ENCODE data around the gene POLR2H. TPM values are rescaled to one million over a fixed set of nuclear protein-coding genes. Genes with fewer than 3 reads are reported as not detected.

POLR2H gene
- total RNA-seq, 2 donors from 2014 or later, result 156 to 183 TPM

DNA sequence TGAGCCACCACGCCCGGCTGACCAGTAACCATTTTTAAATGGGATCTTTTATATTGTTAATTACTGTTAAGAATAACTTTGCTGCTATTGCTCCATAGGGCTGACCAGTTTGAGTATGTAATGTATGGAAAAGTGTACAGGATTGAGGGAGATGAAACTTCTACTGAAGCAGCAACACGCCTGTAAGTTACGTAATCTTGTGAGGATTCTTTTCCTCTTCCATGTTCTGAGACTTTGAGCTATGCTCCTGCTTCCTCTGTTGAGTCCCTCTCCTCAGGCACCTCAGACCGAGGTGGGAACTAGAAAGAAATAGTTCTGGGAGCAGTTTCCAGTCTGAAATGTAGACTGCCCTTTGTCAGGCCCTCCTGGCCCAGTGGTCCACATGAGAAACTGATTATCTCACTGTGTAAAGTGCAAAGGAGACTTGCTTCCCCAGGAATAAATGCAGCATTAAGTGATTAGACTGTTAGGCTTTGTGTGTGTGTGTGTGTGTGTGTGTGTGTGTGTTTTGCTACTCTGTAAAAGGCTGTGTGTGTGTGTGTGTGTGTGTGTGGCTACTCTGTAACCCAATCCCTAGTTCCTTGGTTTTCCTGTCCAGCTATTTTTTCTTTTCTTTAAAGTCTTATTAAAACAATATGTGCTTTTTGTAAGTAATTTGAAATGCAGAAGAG, 5.2 kb downstream of the POLR2H start:
- Mint-ChIP-seq H3K4me3 (no peak overlapping the region), H3K36me3 (ENCODE audit: low read depth) (peaks cover 78% of the 10 kb centered on the region), H3K4me1 (peaks cover 14% of the 10 kb centered on the region), H3K9me3 (no peaks in the 10 kb centered on the region), H3K27ac (no peak overlapping the region), H3K27me3 (no peaks in the 10 kb centered on the region)
- no peak for ATAC-seq (replicated peaks)

DNA sequence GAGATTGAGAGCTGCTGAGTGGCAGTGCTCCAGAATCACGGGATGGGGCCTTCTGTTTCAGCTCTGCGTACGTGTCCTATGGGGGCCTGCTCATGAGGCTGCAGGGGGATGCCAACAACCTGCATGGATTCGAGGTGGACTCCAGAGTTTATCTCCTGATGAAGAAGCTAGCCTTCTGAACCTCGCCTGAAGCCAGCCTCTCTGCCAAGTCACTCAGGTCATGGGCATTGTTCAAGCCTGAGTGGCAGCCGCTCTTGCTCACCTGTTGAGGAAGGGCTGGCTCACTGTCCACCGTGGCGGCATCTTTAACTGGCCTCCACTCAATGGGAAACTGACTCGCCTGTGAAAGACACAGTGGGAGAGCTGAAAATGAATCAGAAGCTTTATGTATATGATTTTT, 6.6 kb downstream of the POLR2H start:
- Mint-ChIP-seq H3K4me3 (no peak overlapping the region), H3K4me1 (peaks cover 15% of the 10 kb centered on the region), H3K36me3 (ENCODE audit: low read depth) (peaks cover 77% of the 10 kb centered on the region), H3K27ac (no peak overlapping the region), H3K9me3 (no peaks in the 10 kb centered on the region), H3K27me3 (no peaks in the 10 kb centered on the region)
- no peak for ATAC-seq (replicated peaks)

DNA sequence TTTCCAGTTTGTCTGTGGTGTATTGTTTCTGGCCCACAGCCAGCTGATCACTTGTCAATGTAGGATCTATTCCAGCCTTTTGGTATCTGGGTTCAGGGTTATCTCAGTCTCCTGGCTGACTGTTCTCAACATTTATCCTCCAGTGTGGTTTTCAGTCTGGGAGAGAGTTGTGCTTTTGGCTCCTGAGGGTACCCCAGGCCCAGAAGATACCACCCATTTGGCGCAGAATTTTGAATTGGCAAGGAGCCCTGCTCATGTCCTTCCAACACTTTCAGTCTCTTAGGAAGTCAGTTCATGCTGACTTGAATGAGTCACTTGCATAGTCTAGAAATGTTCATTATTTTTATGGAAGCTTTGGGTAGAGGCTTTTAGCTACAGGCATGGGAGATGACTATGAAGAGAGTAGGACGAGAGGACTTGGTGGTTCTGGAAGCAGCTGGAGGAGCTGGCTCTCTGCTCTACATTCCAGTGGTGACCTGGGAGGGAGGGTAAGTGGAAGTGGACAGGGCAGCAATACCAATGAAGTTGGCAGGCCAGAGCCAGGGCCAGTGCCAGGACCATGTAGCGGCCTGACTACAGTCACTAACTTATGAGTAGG, 7.2 kb downstream of the POLR2H start:
- no peaks in the 10 kb centered on the region for H3K27me3 Mint-ChIP-seq
- no peaks in the 10 kb centered on the region for H3K9me3 Mint-ChIP-seq
- H3K27ac Mint-ChIP-seq, result peak overlapping the region; percentile 1
- H3K4me1 Mint-ChIP-seq, result peaks cover 15% of the 10 kb centered on the region
- no peak overlapping the region for H3K4me3 Mint-ChIP-seq
- no peak for ATAC-seq (replicated peaks)
- peaks cover 71% of the 10 kb centered on the region for H3K36me3 Mint-ChIP-seq (ENCODE audit: low read depth)

DNA sequence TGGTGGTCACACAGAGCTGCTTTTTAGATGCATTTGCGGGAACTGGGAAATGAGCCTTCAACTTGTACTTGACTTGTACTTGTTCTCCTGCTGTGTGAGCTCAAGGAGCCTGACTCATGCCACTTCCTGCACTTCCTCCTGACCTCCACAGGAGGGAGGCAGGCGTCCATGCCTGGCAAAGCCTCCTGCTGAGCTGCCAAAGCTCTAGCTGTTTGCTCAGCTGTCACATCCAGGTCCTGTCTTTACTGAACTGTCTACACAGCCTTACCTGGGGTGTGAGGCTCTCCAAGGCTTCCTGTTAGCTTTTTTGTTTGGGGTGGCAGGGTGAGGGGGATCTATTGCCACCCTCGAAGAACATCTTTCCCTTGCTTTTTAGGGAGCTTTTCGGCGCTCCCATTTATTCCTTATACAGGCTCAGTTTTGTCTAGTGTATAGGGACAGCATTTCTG, 10.1 kb downstream of the POLR2H start:
- H3K36me3 Mint-ChIP-seq (ENCODE audit: low read depth), result peaks cover 42% of the 10 kb centered on the region
- peak; percentile 88 for ATAC-seq (replicated peaks)
- H3K27me3 Mint-ChIP-seq, result peaks cover 4% of the 10 kb centered on the region
- H3K27ac Mint-ChIP-seq, result peak overlapping the region; percentile 71
- H3K9me3 Mint-ChIP-seq, result no peaks in the 10 kb centered on the region
- H3K4me1 Mint-ChIP-seq, result peaks cover 4% of the 10 kb centered on the region
- no peak overlapping the region for H3K4me3 Mint-ChIP-seq

DNA sequence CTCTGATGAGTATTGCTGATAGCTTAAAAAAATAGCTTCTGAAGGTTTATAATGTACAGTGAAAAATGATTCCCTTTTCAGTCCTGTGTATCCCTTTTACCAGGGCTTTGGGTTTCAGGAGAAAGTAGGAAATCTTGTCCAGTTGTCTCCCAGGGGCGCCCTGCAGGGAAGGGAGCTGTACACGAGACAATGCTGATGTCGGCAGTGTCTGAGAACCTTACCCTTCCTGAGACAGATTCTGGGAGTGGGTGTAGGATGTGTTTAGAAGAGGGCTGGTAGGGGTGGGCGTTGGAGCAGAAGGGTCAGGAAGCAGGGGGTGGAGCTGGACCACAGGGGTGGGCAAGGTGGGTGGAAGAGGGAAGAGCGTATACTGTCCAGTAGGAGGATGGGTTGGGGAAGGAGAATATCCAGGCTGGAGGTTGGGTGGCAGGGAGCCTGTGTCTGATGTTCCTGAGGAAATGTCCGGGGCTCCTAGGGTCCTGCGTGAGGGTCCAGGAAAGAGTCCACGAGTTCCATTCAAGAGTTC, 10.8 kb downstream of the POLR2H start:
- Mint-ChIP-seq H3K27me3 (peaks cover 9% of the 10 kb centered on the region), H3K36me3 (ENCODE audit: low read depth) (peaks cover 34% of the 10 kb centered on the region), H3K27ac (no peak overlapping the region), H3K4me3 (no peak overlapping the region), H3K9me3 (no peaks in the 10 kb centered on the region), H3K4me1 (peaks cover 4% of the 10 kb centered on the region)
- ATAC-seq (replicated peaks), result no peak

DNA sequence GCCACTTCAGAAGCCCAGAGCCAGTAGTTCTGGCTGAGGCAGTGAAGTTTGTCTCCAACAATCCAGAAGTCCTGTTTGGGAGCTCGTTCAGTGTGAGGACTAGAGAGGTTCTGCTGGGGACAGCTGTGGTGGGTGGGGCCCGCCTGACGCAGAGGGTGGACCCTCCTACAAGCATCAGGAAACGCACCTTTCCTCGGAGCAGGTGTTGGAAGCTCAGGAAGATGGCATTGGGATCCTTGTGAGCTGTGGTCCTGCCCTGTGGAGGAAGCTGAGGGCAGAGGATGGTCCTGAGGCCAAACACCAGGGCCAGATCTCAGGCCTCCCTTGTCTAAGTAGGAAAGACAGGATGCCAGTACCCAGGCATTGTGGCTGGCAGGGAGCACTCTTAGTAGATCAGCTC, 11.4 kb downstream of the POLR2H start:
- ATAC-seq (replicated peaks), result no peak
- Mint-ChIP-seq H3K36me3 (ENCODE audit: low read depth) (peaks cover 29% of the 10 kb centered on the region), H3K9me3 (no peaks in the 10 kb centered on the region), H3K27me3 (peaks cover 15% of the 10 kb centered on the region), H3K4me1 (peaks cover 4% of the 10 kb centered on the region), H3K27ac (no peak overlapping the region), H3K4me3 (no peak overlapping the region)

DNA sequence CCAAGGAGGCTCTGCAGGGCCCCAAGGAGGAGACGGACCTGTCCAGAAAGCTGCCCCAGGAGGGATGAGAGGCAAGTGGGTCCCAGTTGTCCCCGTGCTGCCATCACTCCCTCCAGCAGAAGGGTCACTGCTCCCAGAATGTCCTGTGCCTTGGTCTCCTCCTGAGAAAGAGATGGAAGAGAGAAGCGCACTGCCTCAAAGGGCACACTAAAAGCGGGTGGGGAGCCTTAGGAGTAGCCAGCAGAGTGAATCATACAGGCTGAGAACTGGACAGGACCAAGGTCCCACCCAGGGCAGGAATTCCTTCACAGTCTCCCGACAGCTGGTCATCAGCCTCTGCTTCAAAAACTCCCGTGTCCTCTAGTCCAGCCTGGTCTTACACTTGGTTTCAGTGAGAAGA, 11.9 kb downstream of the POLR2H start:
- Mint-ChIP-seq H3K36me3 (ENCODE audit: low read depth) (peaks cover 24% of the 10 kb centered on the region), H3K27me3 (peaks cover 18% of the 10 kb centered on the region), H3K4me3 (no peak overlapping the region), H3K4me1 (peaks cover 4% of the 10 kb centered on the region), H3K27ac (no peak overlapping the region), H3K9me3 (no peaks in the 10 kb centered on the region)
- no peak for ATAC-seq (replicated peaks)

DNA sequence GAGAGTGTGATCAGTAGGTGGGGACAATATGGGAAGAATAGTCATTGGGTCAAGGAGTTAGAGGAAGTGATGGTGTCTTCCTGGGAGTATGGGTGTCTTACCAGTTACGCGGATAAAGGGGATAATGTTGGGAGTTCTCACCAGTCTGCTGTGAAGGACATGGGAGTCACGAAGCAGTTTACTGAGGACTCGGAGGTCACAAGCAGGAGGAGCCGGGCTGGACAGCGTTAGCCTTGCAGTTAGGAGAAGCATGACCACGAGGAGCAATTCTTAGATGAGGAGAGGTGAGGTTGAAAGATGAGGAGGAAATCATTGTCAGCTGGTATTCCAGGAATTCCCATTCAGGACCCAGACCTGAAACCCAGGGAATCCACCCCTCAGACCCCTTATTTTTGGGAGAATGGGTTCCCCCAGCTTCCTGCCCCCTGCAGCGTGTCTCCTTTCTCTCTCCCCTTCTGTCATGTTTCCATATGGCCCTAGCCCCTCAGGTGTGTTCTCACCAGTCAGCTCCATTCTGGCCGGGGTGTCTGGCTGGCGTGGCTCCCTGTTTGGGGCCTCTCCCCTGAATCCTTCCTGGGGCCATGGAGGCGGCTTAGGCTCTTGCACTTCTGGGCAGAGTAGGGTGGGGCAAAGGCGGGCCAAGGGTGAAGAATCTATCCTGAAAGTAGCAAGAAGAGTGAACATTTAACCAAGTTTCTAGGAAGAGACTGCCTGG, 14.4 kb downstream of the POLR2H start:
- no peak for ATAC-seq (replicated peaks)
- Mint-ChIP-seq H3K4me1 (peaks cover 4% of the 10 kb centered on the region), H3K27ac (no peak overlapping the region), H3K9me3 (no peaks in the 10 kb centered on the region), H3K27me3 (peaks cover 31% of the 10 kb centered on the region), H3K36me3 (ENCODE audit: low read depth) (peaks cover 1% of the 10 kb centered on the region), H3K4me3 (no peak overlapping the region)

DNA sequence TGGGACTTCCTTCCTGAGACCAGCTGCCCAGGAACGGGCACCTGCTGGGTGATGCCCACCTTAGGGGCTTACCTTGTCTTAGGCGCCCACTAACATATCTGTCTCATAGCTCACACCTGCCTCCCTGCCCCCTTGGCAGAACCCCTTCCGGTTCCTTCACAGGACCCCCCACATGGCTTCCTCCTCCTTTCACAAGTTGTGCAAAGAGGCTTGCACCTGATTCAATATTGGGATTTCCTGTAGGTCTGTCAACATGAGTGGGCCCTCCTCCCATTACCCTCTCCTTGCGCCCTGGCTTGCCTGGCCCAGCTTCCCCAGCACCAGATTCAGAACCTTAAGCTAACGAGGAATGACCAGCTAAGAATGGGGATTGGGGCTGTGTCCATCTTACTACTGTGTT, 15.9 kb downstream of the POLR2H start:
- no peak overlapping the region for H3K4me3 Mint-ChIP-seq

DNA sequence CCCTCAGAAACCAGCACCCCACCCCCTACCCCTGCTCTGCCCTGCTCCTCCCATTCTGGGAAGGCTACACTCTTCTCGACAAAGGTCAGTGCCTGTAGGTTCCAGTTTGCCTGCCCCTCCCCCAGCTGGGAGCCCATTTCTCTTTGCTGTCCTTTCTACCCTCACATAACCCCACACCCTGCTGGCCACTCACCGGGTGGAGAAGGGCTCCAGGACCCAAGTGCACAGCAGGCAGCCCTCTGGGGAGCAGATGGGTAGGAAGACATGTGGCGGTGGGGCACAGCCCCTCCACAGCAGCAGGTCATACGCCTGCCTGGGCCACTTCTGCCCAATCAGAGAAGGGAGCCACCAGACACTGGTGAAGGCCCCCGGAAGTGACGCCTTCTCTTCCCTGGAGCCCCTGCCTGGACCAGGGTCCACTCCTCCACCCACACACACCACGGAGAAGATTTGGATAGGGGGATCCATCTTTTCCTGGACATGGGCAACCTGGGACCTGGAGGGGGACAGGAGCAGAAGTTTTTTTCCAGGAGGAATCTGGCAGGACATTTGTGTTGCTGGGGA, 16.5 kb downstream of the POLR2H start, which contains the start of gene THPO:
THPO (minus strand) TSS at position 326 of the 564 bp plus-strand sequence. CDS start 1,948 bp downstream, outside the sequence.
- no peak for ATAC-seq (replicated peaks)
- Mint-ChIP-seq H3K9me3 (no peaks in the 10 kb centered on the region), H3K27me3 (peaks cover 44% of the 10 kb centered on the region), H3K27ac (no peak within 1 kb of the TSS), H3K4me1 (no peaks in the 10 kb centered on the region), H3K4me3 (peak within 1 kb of the TSS; percentile 69), H3K36me3 (ENCODE audit: low read depth) (no peaks in the 10 kb centered on the region)

More for the DNA sequence above, 15.9 kb downstream of the POLR2H start:
- Mint-ChIP-seq H3K9me3 (no peaks in the 10 kb centered on the region), H3K27me3 (peaks cover 38% of the 10 kb centered on the region), H3K27ac (no peak overlapping the region), H3K4me1 (no peaks in the 10 kb centered on the region), H3K36me3 (ENCODE audit: low read depth) (no peaks in the 10 kb centered on the region)
- ATAC-seq (replicated peaks), result no peak

DNA sequence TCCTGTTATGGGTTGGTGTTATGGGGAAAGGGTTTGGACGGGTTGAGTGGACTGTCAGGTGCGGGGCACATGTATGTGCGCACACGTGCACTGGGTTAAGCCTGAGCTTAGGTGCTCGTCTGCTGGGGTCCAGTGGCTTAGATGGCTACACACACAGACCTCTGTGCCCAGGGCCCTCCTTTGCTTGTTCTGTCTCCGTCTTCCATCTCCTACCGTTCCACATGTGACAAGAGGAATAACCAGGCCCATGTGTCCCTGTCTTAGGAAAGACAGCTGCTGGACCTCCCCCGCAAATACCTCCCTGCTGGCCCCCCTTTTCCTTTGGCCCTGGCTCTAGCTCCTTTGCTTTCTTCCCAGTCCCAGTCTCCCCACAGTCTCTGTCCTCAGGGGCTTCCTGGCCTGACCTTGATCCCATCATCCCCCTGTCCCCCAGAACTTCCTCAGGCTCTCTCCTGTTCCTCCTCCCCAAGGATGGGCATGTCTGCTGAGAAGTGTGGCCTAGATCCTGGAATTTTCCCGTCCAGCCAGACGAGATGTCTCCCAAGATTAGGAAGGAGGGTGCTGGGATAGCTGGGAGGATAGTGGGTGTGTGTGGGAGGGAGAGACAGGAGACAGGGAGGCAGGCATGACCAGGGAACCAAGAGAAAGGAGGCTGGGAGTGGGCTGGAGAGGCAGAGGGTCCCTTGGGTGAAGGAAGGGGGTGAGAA, 17.3 kb downstream of the POLR2H start:
- Mint-ChIP-seq H3K36me3 (ENCODE audit: low read depth) (no peaks in the 10 kb centered on the region), H3K27ac (no peak overlapping the region), H3K9me3 (no peaks in the 10 kb centered on the region), H3K27me3 (peaks cover 44% of the 10 kb centered on the region), H3K4me3 (peak overlapping the region; percentile 69), H3K4me1 (no peaks in the 10 kb centered on the region)
- no peak for ATAC-seq (replicated peaks)

DNA sequence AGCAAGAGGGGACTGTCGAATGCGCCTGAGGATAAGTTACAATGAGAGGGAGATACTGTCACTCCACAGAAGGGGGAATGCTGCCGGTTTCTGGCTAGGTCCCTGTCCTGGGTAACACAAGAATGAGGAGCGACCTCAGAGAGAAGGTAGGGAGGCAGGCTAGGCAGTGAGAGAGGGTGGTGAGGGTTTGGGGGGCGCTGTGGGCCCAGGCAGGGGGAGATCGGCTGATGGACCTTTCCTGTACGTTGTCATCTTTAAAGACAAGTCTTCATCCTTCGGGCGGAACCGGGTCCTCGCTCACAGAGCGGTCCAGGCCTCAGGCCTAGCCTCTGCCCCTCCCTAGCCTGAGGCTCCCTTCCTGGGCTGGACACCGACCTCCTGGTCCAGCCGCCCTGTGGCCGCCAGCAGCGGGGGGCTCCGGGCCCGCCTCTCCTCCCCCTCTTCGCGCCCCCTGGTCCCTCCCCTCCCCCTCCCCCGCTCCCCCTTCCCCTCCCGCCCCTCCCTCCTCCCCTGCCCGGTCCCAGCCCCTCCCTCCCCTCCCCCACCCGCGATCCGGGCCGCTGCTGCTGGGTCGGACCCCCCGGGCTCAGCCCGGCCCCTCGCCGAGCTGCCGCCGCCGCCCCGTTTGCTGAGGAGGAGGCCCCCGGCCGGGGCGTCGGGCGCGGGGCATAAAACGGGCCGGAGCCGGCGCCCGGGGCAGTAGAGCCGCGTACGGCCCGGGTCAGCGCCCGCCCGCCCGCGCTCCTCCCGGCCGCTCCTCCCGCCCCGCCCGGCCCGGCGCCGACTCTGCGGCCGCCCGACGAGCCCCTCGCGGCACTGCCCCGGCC, 18.1 kb downstream of the POLR2H start, which contains the start of gene CHRD:
CHRD (plus strand) TSS at position 697 of the 827 bp plus-strand sequence. CDS start 265 bp downstream, outside the sequence.
- no peaks in the 10 kb centered on the region for H3K9me3 Mint-ChIP-seq
- no peak within 1 kb of the TSS for H3K27ac Mint-ChIP-seq
- no peaks in the 10 kb centered on the region for H3K4me1 Mint-ChIP-seq
- H3K27me3 Mint-ChIP-seq, result peaks cover 44% of the 10 kb centered on the region
- no peaks in the 10 kb centered on the region for H3K36me3 Mint-ChIP-seq (ENCODE audit: low read depth)
- ATAC-seq (replicated peaks), result no peak
- peak within 1 kb of the TSS; percentile 69 for H3K4me3 Mint-ChIP-seq

DNA sequence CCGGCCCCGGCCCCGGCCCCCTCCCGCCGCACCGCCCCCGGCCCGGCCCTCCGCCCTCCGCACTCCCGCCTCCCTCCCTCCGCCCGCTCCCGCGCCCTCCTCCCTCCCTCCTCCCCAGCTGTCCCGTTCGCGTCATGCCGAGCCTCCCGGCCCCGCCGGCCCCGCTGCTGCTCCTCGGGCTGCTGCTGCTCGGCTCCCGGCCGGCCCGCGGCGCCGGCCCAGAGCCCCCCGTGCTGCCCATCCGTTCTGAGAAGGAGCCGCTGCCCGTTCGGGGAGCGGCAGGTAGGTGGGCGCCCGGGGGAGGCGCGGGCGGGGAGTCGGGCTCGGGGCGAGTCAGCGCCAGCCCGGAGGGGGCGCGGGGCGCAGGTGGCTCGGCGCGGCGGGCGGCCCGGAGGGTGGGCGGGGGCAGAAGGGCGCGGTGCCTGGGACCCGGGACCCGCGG, 18.7 kb downstream of the POLR2H start:
- no peaks in the 10 kb centered on the region for H3K4me1 Mint-ChIP-seq
- no peaks in the 10 kb centered on the region for H3K36me3 Mint-ChIP-seq (ENCODE audit: low read depth)
- peaks cover 48% of the 10 kb centered on the region for H3K27me3 Mint-ChIP-seq
- H3K4me3 Mint-ChIP-seq, result no peak overlapping the region
- H3K9me3 Mint-ChIP-seq, result no peaks in the 10 kb centered on the region
- H3K27ac Mint-ChIP-seq, result no peak overlapping the region
- ATAC-seq (replicated peaks), result peak; percentile 53

Measured in activated T-helper 17 cell treated with anti-CD3 and anti-CD28 coated beads, Interleukin-2, amount 50 U/mL, for 72 hours (primary cell).